Measurements from ENCODE around the gene TRAPPC11. TPM values are rescaled to one million over a fixed set of nuclear protein-coding genes. Genes with fewer than 3 reads are reported as not detected.

The TRAPPC11 gene
- total RNA-seq, 2 donors from 2014 or later: 38.4 to 49.7 TPM

GRCh38 chr4:183727482-183727881, 68.4 kb downstream of the TRAPPC11 start:
- no peak overlapping the region for H3K9ac ChIP-seq (ENCODE audit: extremely low read depth, low read length, poor library complexity, severe bottlenecking)
- no peak overlapping the region for H3K27ac ChIP-seq (ENCODE audit: low read depth, low read length)
- H3K27me3 ChIP-seq (ENCODE audit: control insufficient read depth, insufficient read depth, low read length, poor library complexity, severe bottlenecking): peaks cover 10% of the 10 kb centered on the region
- Mint-ChIP-seq H3K36me3 (ENCODE audit: low read depth) (no peaks in the 10 kb centered on the region), H3K27me3 (ENCODE audit: insufficient read depth) (peaks cover 9% of the 10 kb centered on the region), H3K9me3 (no peaks in the 10 kb centered on the region), H3K27ac (no peak overlapping the region), H3K4me3 (no peak overlapping the region), H3K4me1 (no peaks in the 10 kb centered on the region)
- WGBS, 2 experiments (ENCODE audit: insufficient coverage in 1 of 2, insufficient read length in 1 of 2): 93 to 97% methylated on average over 3 to 5 of the region's 5 CpGs
- no peaks in the 10 kb centered on the region for H3K36me3 ChIP-seq (ENCODE audit: control insufficient read depth, insufficient read depth, low read length)
- no peak overlapping the region for H3K4me3 ChIP-seq (ENCODE audit: low read length)
- no peak for DNase-seq
- no peak for TF ChIP-seq CTCF (conservative IDR thresholded peaks at IDR 0.05)
- H3K9me3 ChIP-seq (ENCODE audit: control insufficient read depth, low read length): no peaks in the 10 kb centered on the region
- H3K4me1 ChIP-seq (ENCODE audit: control insufficient read depth, insufficient read depth, low read length): no peaks in the 10 kb centered on the region

- no peaks in the 10 kb centered on the region for H3K36me3 ChIP-seq (ENCODE audit: control insufficient read depth, insufficient read depth, low read length)
- no peaks in the 10 kb centered on the region for H3K4me1 ChIP-seq (ENCODE audit: control insufficient read depth, insufficient read depth, low read length)
- H3K4me3 Mint-ChIP-seq: no peak overlapping the region
- no peak overlapping the region for H3K9ac ChIP-seq (ENCODE audit: extremely low read depth, low read length, poor library complexity, severe bottlenecking)
- no peaks in the 10 kb centered on the region for H3K36me3 Mint-ChIP-seq (ENCODE audit: low read depth)
- H3K27me3 ChIP-seq (ENCODE audit: control insufficient read depth, insufficient read depth, low read length, poor library complexity, severe bottlenecking): peaks cover 6% of the 10 kb centered on the region
- no peaks in the 10 kb centered on the region for H3K9me3 ChIP-seq (ENCODE audit: control insufficient read depth, low read length)
- DNase-seq: no peak
- peaks cover 7% of the 10 kb centered on the region for H3K27me3 Mint-ChIP-seq (ENCODE audit: insufficient read depth)
- WGBS, 2 experiments (ENCODE audit: insufficient coverage in 1 of 2, insufficient read length in 1 of 2): 86 to 89% methylated on average over 19 to 22 of the region's 22 CpGs
- H3K27ac Mint-ChIP-seq: no peak overlapping the region
- H3K27ac ChIP-seq (ENCODE audit: low read depth, low read length): no peak overlapping the region
- no peak for TF ChIP-seq CTCF (conservative IDR thresholded peaks at IDR 0.05)
- H3K4me3 ChIP-seq (ENCODE audit: low read length): no peak overlapping the region
- H3K9me3 Mint-ChIP-seq: no peaks in the 10 kb centered on the region
- no peaks in the 10 kb centered on the region for H3K4me1 Mint-ChIP-seq
These were observed 69.4 kb downstream of the TRAPPC11 start for GRCh38 chr4:183728223-183729068.

GRCh38 chr4:183729069-183729406, 69.9 kb downstream of the TRAPPC11 start:
- Histone ChIP-seq H3K27me3 (ENCODE audit: control insufficient read depth, insufficient read depth, low read length, poor library complexity, severe bottlenecking) (no peaks in the 10 kb centered on the region), H3K9ac (ENCODE audit: extremely low read depth, low read length, poor library complexity, severe bottlenecking) (no peak overlapping the region), H3K4me3 (ENCODE audit: low read length) (no peak overlapping the region), H3K9me3 (ENCODE audit: control insufficient read depth, low read length) (no peaks in the 10 kb centered on the region), H3K4me1 (ENCODE audit: control insufficient read depth, insufficient read depth, low read length) (no peaks in the 10 kb centered on the region), H3K27ac (ENCODE audit: low read depth, low read length) (no peak overlapping the region), H3K36me3 (ENCODE audit: control insufficient read depth, insufficient read depth, low read length) (no peaks in the 10 kb centered on the region)
- no peaks in the 10 kb centered on the region for H3K36me3 Mint-ChIP-seq (ENCODE audit: low read depth)
- no peak for DNase-seq
- H3K27me3 Mint-ChIP-seq (ENCODE audit: insufficient read depth): peaks cover 4% of the 10 kb centered on the region
- 92 to 100% methylated on average over 4 to 5 of the region's 5 CpGs for WGBS, 2 experiments (ENCODE audit: insufficient coverage in 1 of 2, insufficient read length in 1 of 2)
- H3K27ac Mint-ChIP-seq: no peak overlapping the region
- no peak for TF ChIP-seq CTCF (conservative IDR thresholded peaks at IDR 0.05)
- no peak overlapping the region for H3K4me3 Mint-ChIP-seq
- no peaks in the 10 kb centered on the region for H3K4me1 Mint-ChIP-seq
- no peaks in the 10 kb centered on the region for H3K9me3 Mint-ChIP-seq
